OCI-LY1 (cell line): Measurements from ENCODE around the gene OSGIN1.

Experiments
- EZH2 ChIP-seq: fragments of 200-600 bp; sonication (generic), shearing (Covaris generic); IDR thresholded peaks from 2 replicates; pipeline ENCODE4 v1.8.0; 2017; ENCODE audit warnings: borderline replicate concordance, mixed run types, mild to moderate bottlenecking, antibody characterized with exemption, low read length, moderate library complexity, mixed read lengths
- TF ChIP-seq, protein P1 (sequence below): fragments of 200-600 bp; sonication (generic), shearing (Covaris generic); IDR thresholded peaks from 2 replicates; pipeline ENCODE4 v1.5.1; 2017; ENCODE audit warnings: mild to moderate bottlenecking, antibody characterized with exemption, low read length, moderate library complexity, mixed read lengths

GRCh38 chr16:84014570-84015327 is 61.7 kb downstream of the OSGIN1 start:
- TF ChIP-seq, protein P1, sequence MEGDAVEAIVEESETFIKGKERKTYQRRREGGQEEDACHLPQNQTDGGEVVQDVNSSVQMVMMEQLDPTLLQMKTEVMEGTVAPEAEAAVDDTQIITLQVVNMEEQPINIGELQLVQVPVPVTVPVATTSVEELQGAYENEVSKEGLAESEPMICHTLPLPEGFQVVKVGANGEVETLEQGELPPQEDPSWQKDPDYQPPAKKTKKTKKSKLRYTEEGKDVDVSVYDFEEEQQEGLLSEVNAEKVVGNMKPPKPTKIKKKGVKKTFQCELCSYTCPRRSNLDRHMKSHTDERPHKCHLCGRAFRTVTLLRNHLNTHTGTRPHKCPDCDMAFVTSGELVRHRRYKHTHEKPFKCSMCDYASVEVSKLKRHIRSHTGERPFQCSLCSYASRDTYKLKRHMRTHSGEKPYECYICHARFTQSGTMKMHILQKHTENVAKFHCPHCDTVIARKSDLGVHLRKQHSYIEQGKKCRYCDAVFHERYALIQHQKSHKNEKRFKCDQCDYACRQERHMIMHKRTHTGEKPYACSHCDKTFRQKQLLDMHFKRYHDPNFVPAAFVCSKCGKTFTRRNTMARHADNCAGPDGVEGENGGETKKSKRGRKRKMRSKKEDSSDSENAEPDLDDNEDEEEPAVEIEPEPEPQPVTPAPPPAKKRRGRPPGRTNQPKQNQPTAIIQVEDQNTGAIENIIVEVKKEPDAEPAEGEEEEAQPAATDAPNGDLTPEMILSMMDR, result no peak
- no peak for TF ChIP-seq EZH2
